ENCODE results near the gene DUSP10.

DUSP10 gene

GRCh38 chr1:221741703-221742554, at the start of gene DUSP10:
TSS of gene DUSP10 (minus strand) at chr1:221742089. CDS start at chr1:221739744, 2,345 bp downstream.
- no peak for TF ChIP-seq PATZ1 (CRISPR knock-in tag; IDR thresholded peaks at IDR 0.05; ENCODE audit: borderline replicate concordance)
- peak; percentile 36; the same call in 1 of the 2 replicates for TF ChIP-seq POU6F1 (CRISPR knock-in tag; IDR thresholded peaks at IDR 0.05; ENCODE audit: borderline replicate concordance, low read depth)
- peak; percentile 90 for ATAC-seq

GRCh38 chr1:221788466-221788865, 46.6 kb upstream of the DUSP10 start:
- no peak for ATAC-seq
- TF ChIP-seq POU6F1 (CRISPR knock-in tag; IDR thresholded peaks at IDR 0.05; ENCODE audit: borderline replicate concordance, low read depth) (no peak), PATZ1 (CRISPR knock-in tag; IDR thresholded peaks at IDR 0.05; ENCODE audit: borderline replicate concordance) (no peak), ZNF565 (CRISPR knock-in tag; conservative IDR thresholded peaks at IDR 0.05; ENCODE audit: low read depth) (no peak), ARNTL (CRISPR knock-in tag; IDR thresholded peaks at IDR 0.05; ENCODE audit: borderline replicate concordance, low read depth) (no peak), ZFP3 (CRISPR knock-in tag; IDR thresholded peaks at IDR 0.05) (no peak), ESRRG (CRISPR knock-in tag; IDR thresholded peaks at IDR 0.05) (no peak), OSR1 (CRISPR knock-in tag; IDR thresholded peaks at IDR 0.05) (no peak), TSHZ2 (CRISPR knock-in tag; IDR thresholded peaks at IDR 0.05) (no peak), TOX (CRISPR knock-in tag; IDR thresholded peaks at IDR 0.05; ENCODE audit: borderline replicate concordance) (no peak), PPARA (CRISPR knock-in tag; IDR thresholded peaks at IDR 0.05; ENCODE audit: borderline replicate concordance) (no peak), CREB5 (CRISPR knock-in tag; IDR thresholded peaks at IDR 0.05; ENCODE audit: low read depth) (no peak), BACH2 (CRISPR knock-in tag; IDR thresholded peaks at IDR 0.05; ENCODE audit: borderline replicate concordance) (no peak), ISL1 (CRISPR knock-in tag; IDR thresholded peaks at IDR 0.05) (no peak), TCF4 (CRISPR knock-in tag; IDR thresholded peaks at IDR 0.05; ENCODE audit: borderline replicate concordance) (no peak), ZC3H10 (CRISPR knock-in tag; IDR thresholded peaks at IDR 0.05) (no peak), CSDC2 (CRISPR knock-in tag; IDR thresholded peaks at IDR 0.05) (no peak), GLIS3 (CRISPR knock-in tag; IDR thresholded peaks at IDR 0.05) (no peak), ZFP30 (CRISPR knock-in tag; IDR thresholded peaks at IDR 0.05) (no peak)

All from SK-N-SH treated with all-trans-retinoic acid at 6 μM for 48 hours (cell line).